ENCODE data around the gene NFIB. TPM values are rescaled to one million over a fixed set of nuclear protein-coding genes. Genes with fewer than 3 reads are reported as not detected.
A peak's percentile ranks its signal among the peaks of the same experiment; 100 is the strongest.

Gene NFIB
- total RNA-seq (2021) = 29.0 and 35.1 TPM in 2 replicates
- Bru-seq, nascent RNA = percentile 77 among the genes with signal in this experiment
- BruChase-seq, experiment 1, labeled RNA remaining after a 2-hour chase = percentile 78 among the genes with signal in this experiment
- percentile 72 among the genes with signal in this experiment for BruChase-seq, experiment 2, labeled RNA remaining after a 6-hour chase
- long read RNA-seq, full-length matches to known transcripts = 7 of 26 reads
- long read RNA-seq, partial matches to known transcripts = 2 of 26 reads
- long read RNA-seq, other reads (novel, unspliced or antisense) = 17 of 26 reads

DNA sequence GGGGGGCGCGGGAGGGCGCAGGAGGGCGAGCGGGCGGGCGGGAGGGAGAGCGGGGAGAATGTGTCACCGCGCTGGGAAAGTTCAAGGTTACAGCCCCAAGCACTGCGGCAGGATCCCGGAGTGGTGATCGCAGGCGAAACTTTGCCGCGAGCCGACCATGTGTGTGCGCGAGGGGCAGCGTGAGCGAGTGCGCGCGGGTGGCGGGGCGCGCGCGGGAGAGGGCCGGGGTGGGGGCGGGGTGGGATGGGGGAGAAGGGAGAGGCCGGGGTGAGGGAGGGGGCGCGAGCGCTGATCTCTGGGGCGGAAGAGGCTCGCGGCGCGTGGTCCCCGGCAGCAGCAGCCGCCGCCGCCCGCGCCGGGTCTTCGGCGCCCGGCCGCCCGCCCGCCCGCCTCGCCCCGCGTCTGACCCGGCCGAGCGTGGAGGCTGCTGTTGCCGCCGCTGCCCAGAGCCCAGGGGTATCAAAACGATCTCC is at the start of gene NFIB:
Gene NFIB (minus strand): TSS at position 191 of the 473 bp plus-strand sequence. CDS start 630 bp downstream, outside the sequence.
- Histone ChIP-seq H3K9me2 (ENCODE audit: insufficient read depth) (no peaks in the 10 kb centered on the region), H3K4me2 (peak within 1 kb of the TSS; percentile 95), H3K9me3 (ENCODE audit: insufficient read depth, low read depth) (no peaks in the 10 kb centered on the region), H3K4me3 (peak within 1 kb of the TSS; percentile 98), H3K27me3 (ENCODE audit: insufficient read depth, low read depth) (no peaks in the 10 kb centered on the region), H3K36me3 (ENCODE audit: low read depth) (no peaks in the 10 kb centered on the region), H3K27ac (peak within 1 kb of the TSS; percentile 96), H3F3A (ENCODE audit: insufficient read depth, low read depth) (no peaks in the 10 kb centered on the region; the same call in 1 of the 2 replicates), H3K4me1 (replicated peaks; ENCODE audit: insufficient read depth) (peaks cover 31% of the 10 kb centered on the region), H4K20me1 (ENCODE audit: insufficient read depth) (peaks cover 4% of the 10 kb centered on the region; the same call in 1 of the 2 replicates), H3K79me2 (ENCODE audit: low read depth) (peaks cover 47% of the 10 kb centered on the region), H2AFZ (peak within 1 kb of the TSS; percentile 71; the same call in 1 of the 2 replicates)
- intact Hi-C loops (cut with micrococcal nuclease; ENCODE audit: unreplicated experiment) = loop anchor here (1.0 to 5.0 kb wide), 5 partner anchors 8 to 282 kb away; no protein-coding TSS in a partner anchor
- TF ChIP-seq, protein P1, sequence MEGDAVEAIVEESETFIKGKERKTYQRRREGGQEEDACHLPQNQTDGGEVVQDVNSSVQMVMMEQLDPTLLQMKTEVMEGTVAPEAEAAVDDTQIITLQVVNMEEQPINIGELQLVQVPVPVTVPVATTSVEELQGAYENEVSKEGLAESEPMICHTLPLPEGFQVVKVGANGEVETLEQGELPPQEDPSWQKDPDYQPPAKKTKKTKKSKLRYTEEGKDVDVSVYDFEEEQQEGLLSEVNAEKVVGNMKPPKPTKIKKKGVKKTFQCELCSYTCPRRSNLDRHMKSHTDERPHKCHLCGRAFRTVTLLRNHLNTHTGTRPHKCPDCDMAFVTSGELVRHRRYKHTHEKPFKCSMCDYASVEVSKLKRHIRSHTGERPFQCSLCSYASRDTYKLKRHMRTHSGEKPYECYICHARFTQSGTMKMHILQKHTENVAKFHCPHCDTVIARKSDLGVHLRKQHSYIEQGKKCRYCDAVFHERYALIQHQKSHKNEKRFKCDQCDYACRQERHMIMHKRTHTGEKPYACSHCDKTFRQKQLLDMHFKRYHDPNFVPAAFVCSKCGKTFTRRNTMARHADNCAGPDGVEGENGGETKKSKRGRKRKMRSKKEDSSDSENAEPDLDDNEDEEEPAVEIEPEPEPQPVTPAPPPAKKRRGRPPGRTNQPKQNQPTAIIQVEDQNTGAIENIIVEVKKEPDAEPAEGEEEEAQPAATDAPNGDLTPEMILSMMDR (conservative IDR thresholded peaks at IDR 0.05) = no peak
- TF ChIP-seq EZH2 (IDR thresholded peaks at IDR 0.05; ENCODE audit: low read depth) = no peak
- ChIA-PET POLR2A (ENCODE audit: unreplicated experiment) (interaction anchor here (0.5 to 0.9 kb wide), 4 partner anchors 63 to 913 kb away, joined by 3 to 7 read pairs (median 6); no protein-coding TSS in a partner anchor), CTCF (no interaction called here)
- BruUV-seq (replicated peaks) = no TSS peak
- no peak for DNase-seq

DNA sequence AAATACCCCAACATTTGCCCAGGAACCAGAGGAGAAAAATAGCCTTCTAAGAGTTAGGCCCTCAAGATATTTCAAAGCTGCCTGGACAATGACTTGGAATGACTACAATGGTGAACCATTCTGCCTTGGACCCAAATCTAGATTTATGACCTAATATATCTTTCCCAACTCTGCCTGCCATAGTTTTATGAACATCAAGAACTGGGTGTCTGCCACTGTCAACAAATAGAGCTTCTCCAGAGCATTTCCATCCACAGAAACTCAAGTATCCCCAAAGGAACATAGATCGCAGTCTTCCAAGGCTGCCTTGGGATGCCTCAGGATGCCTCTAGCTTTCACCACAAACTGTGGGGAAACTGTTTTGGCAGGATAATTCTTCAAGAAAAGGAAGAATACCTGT is 48.2 kb upstream of the NFIB start:
- no peak overlapping the region for H3K27ac ChIP-seq
- no peaks in the 10 kb centered on the region for H4K20me1 ChIP-seq (ENCODE audit: insufficient read depth)
- no peak for TF ChIP-seq EZH2 (IDR thresholded peaks at IDR 0.05; ENCODE audit: low read depth)
- TF ChIP-seq, protein P1 (conservative IDR thresholded peaks at IDR 0.05) = no peak
- BruUV-seq (replicated peaks) = no TSS peak
- CTCF ChIA-PET = no interaction called here
- POLR2A ChIA-PET (ENCODE audit: unreplicated experiment) = no interaction called here
- no peaks in the 10 kb centered on the region for H3F3A ChIP-seq (ENCODE audit: insufficient read depth, low read depth)
- no peak for DNase-seq
- no peaks in the 10 kb centered on the region for H3K4me1 ChIP-seq (replicated peaks; ENCODE audit: insufficient read depth)
- no peaks in the 10 kb centered on the region for H3K36me3 ChIP-seq (ENCODE audit: low read depth)
- no peaks in the 10 kb centered on the region for H3K9me3 ChIP-seq (ENCODE audit: insufficient read depth, low read depth)
- no peak overlapping the region for H3K4me3 ChIP-seq
- H3K4me2 ChIP-seq = no peak overlapping the region
- H3K79me2 ChIP-seq (ENCODE audit: low read depth) = no peaks in the 10 kb centered on the region
- no peak overlapping the region for H2AFZ ChIP-seq
- no peaks in the 10 kb centered on the region for H3K9me2 ChIP-seq (ENCODE audit: insufficient read depth)
- intact Hi-C loops (cut with micrococcal nuclease; ENCODE audit: unreplicated experiment) = no loop called here
- H3K27me3 ChIP-seq (ENCODE audit: insufficient read depth, low read depth) = no peaks in the 10 kb centered on the region

DNA sequence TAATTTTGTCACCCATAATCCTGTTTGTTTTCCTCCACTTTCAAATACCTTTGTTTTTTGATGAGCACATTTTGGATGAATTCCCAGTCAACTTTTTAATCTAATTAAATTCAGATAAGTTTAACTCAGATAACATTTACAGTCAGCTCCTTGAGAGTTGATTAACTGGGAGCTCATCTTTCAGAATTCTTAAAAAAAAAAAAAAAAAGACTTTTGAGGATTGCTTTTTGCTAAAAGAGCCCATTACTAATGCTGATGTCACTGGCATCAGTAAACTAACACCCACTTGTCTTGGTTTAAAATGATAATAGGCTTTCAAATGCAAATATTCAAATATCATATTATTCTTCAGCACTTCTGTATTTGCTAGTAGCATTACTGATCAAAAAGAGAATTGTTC is 47.1 kb upstream of the NFIB start:
- H3K4me3 ChIP-seq = no peak overlapping the region
- intact Hi-C loops (cut with micrococcal nuclease; ENCODE audit: unreplicated experiment) = no loop called here
- H3K4me1 ChIP-seq (replicated peaks; ENCODE audit: insufficient read depth) = no peaks in the 10 kb centered on the region
- H3K9me2 ChIP-seq (ENCODE audit: insufficient read depth) = no peaks in the 10 kb centered on the region
- no peaks in the 10 kb centered on the region for H3K9me3 ChIP-seq (ENCODE audit: insufficient read depth, low read depth)
- BruUV-seq (replicated peaks) = no TSS peak
- H3K79me2 ChIP-seq (ENCODE audit: low read depth) = no peaks in the 10 kb centered on the region
- H3K27ac ChIP-seq = no peak overlapping the region
- H4K20me1 ChIP-seq (ENCODE audit: insufficient read depth) = no peaks in the 10 kb centered on the region
- TF ChIP-seq, protein P1 (conservative IDR thresholded peaks at IDR 0.05) = no peak
- no peak for TF ChIP-seq EZH2 (IDR thresholded peaks at IDR 0.05; ENCODE audit: low read depth)
- DNase-seq = no peak
- CTCF ChIA-PET = no interaction called here
- POLR2A ChIA-PET (ENCODE audit: unreplicated experiment) = interaction anchor here (0.5 kb wide), 1 partner anchor 399 kb away, joined by 3 read pairs; no protein-coding TSS in a partner anchor
- H3K27me3 ChIP-seq (ENCODE audit: insufficient read depth, low read depth) = no peaks in the 10 kb centered on the region
- H3K36me3 ChIP-seq (ENCODE audit: low read depth) = no peaks in the 10 kb centered on the region
- H2AFZ ChIP-seq = no peak overlapping the region
- H3K4me2 ChIP-seq = no peak overlapping the region
- no peaks in the 10 kb centered on the region for H3F3A ChIP-seq (ENCODE audit: insufficient read depth, low read depth)

Measured in PC-9 (cell line).